Measurements from ENCODE around the gene MED29.

DNA sequence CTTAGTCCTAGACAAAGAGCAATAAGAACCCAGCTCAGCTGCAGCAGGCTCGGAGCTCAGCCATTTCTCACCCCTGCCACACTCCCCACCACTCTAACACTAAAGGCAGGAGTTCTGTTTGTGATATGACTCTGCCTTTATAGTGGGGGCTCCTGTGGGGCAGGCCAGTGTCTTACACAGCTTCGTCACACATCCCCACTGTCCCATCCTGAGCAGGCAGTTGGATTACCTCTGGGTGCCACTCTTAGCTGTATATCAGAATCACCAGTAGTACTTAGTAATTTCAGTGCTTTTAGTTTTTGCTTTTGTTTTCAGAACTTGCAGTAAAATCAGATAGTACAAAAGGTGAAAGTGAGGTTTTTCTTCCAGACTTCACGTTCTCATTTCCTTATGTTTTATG is 32.2 kb upstream of the MED29 start:
- no peak for TF ChIP-seq POLR2A (IDR thresholded peaks at IDR 0.05)
- TF ChIP-seq, protein P1, sequence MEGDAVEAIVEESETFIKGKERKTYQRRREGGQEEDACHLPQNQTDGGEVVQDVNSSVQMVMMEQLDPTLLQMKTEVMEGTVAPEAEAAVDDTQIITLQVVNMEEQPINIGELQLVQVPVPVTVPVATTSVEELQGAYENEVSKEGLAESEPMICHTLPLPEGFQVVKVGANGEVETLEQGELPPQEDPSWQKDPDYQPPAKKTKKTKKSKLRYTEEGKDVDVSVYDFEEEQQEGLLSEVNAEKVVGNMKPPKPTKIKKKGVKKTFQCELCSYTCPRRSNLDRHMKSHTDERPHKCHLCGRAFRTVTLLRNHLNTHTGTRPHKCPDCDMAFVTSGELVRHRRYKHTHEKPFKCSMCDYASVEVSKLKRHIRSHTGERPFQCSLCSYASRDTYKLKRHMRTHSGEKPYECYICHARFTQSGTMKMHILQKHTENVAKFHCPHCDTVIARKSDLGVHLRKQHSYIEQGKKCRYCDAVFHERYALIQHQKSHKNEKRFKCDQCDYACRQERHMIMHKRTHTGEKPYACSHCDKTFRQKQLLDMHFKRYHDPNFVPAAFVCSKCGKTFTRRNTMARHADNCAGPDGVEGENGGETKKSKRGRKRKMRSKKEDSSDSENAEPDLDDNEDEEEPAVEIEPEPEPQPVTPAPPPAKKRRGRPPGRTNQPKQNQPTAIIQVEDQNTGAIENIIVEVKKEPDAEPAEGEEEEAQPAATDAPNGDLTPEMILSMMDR (IDR thresholded peaks at IDR 0.05 in 4 of 5, conservative IDR thresholded peaks at IDR 0.05 in 1 of 5) = no peak

All from gastrocnemius medialis (tissue), 4 donors.